NCI-H82 treated with DMSO at 0.1 percent for 48 hours (cell line): ENCODE measurements around the gene HPS1.

Source experiments
- DNase-seq: peaks from one replicate; lab custom pipeline; 2025; ENCODE audit not compliant: unreplicated experiment; lab: John Stamatoyannopoulos, UW

Gene HPS1

DNA sequence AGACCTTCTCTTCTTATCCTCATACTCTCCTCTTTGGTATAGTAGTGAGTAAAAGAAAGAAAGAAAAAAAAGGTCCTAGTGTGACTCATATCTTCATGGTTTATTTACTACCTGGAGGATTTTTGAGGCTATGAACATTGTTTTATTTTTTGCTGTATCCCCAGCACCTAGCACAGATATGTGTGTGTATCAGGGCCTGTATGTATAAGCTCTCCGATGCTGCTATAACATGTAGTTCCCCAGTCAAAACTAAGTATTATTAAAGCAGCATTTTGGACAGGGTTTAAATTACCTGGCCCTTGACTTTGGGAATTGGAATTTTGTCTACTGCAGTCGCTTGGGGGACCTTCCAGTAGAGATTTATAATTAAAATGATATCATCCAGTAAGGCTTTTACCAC is 78.1 kb downstream of the HPS1 start:
- DNase-seq, result no peak

DNA sequence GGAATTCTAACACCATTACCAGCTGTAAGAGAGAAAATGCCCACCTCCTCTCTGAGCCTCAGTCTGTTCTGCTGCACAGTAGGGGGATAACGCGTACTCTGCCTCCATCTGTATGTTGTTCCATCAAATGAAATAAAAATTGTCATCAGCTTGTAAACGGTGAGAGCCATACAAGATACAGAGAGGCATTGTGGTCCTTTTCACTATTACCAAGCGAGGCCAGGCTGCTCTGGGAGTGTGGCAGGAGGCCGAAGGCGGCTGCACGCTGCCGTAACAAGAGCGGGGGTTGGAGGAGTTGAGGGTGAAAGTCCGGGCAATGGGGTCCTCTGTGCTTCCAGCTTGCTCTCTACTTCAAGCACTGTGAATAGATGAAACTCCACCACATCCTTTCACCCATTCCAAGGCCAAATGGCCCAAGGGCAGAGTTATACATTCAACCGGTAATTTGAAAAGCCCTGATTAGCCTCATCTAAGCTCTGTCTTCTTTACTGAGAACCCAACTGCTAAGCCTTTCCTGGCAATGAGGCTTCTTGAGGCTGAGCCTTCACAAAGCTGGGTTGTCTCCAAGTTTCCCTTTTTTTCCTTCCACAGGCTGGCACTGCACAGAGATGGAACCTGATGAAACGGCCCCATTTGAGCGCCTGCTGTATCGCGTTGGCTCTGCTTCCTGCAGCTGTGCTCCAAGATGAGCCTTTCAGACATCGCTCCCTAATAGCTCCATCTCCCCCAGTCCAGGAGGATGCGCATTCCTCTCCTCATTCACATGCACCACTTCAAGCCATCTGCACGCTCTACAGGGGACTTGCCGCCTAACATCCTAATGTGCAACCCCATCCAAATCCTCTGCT is 78.9 kb downstream of the HPS1 start:
- no peak for DNase-seq
